NCI-H2107 treated with DMSO at 0.1 percent for 48 hours (cell line): ENCODE data around the gene UQCC2.

Experiments used
- DNase-seq: peaks from one replicate; lab custom pipeline; 2025; ENCODE audit not compliant: unreplicated experiment; lab: John Stamatoyannopoulos, UW

Gene UQCC2

GRCh38 chr6:33658982-33659689 lies 52.4 kb downstream of the UQCC2 start:
- DNase-seq, result no peak

- no peak for DNase-seq
Measured at GRCh38 chr6:33656844-33657243, 54.7 kb downstream of the UQCC2 start.

GRCh38 chr6:33654831-33655554 lies 56.5 kb downstream of the UQCC2 start:
- no peak for DNase-seq

DNA sequence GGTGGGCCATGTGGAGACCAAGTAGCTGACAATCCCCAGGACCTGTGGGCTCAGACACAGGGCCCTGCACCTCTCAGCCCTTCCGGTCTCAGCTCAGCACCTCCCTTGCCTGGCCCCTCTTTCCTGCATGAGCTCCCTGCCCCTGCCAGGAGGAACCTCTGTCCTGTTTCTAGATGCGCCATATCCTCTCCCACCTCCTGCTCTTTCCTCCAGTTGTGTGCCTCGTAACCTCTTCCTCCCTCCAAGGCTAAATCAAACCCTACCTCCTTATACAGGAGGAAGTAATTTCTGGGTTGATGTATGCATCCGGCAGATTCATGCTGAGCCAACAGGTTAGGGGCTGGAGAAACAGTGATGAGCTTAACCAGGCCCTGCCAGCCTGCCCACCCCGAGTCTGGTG lies 59.5 kb downstream of the UQCC2 start:
- DNase-seq, result no peak

DNA sequence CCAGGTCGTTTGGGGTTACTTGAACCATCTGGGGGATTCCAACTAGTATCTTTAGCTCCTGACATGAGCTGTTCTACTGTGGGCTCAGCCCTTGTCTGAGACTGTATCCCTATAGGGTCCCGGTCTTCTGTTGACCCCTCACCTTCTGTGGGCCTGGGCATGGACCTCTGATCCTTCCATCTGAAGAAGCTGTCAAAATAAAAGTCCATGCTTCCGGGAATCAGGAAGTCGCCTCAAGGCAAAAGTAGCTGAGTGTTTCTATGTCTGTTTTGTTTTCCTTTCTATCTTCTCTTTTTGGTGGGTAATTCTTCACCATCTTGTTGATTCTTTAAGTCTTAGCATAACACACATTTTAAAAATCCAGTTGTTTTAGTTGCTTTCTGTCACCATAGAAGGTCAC lies 60.1 kb downstream of the UQCC2 start:
- no peak for DNase-seq
